IPS-15b (cell line): Measurements from ENCODE around the gene FIGLA.

ENCODE experiments used
- H3K27me3 ChIP-seq: one replicate; pipeline ENCODE4 v1.6.1; 2013; ENCODE audit warnings: low read length; ENCODE audit not compliant: control insufficient read depth, insufficient read depth
- H3K36me3 ChIP-seq: one replicate; pipeline ENCODE4 v1.6.1; 2013; ENCODE audit warnings: low read length; ENCODE audit not compliant: control insufficient read depth, insufficient read depth
- H3K4me1 ChIP-seq: one replicate; pipeline ENCODE4 v1.6.1; 2013; ENCODE audit warnings: mild to moderate bottlenecking, low read length; ENCODE audit not compliant: control insufficient read depth, insufficient read depth
- H3K4me3 ChIP-seq: one replicate; pipeline ENCODE4 v1.5.1; 2013; ENCODE audit warnings: low read depth, low read length
- H3K9ac ChIP-seq: one replicate; pipeline ENCODE4 v1.6.1; 2013; ENCODE audit warnings: low read depth, mild to moderate bottlenecking, low read length
- H3K9me3 ChIP-seq: one replicate; pipeline ENCODE4 v1.6.1; 2013; ENCODE audit warnings: mild to moderate bottlenecking, low read length; ENCODE audit not compliant: control insufficient read depth, insufficient read depth

FIGLA gene

GRCh38 chr2:70784320-70784719, 6.1 kb downstream of the FIGLA start:
- Histone ChIP-seq H3K9me3 (no peaks in the 10 kb centered on the region), H3K36me3 (no peaks in the 10 kb centered on the region), H3K4me1 (peaks cover 3% of the 10 kb centered on the region), H3K4me3 (no peak overlapping the region), H3K9ac (no peak overlapping the region), H3K27me3 (peaks cover 41% of the 10 kb centered on the region)

- H3K9ac ChIP-seq, result no peak overlapping the region
- H3K9me3 ChIP-seq, result no peaks in the 10 kb centered on the region
- H3K4me3 ChIP-seq, result no peak overlapping the region
- no peaks in the 10 kb centered on the region for H3K36me3 ChIP-seq
- peaks cover 8% of the 10 kb centered on the region for H3K27me3 ChIP-seq
- peaks cover 3% of the 10 kb centered on the region for H3K4me1 ChIP-seq
These were observed 10.4 kb downstream of the FIGLA start for GRCh38 chr2:70779911-70780545.

- Histone ChIP-seq H3K27me3 (peaks cover 8% of the 10 kb centered on the region), H3K9me3 (no peaks in the 10 kb centered on the region), H3K4me1 (peaks cover 2% of the 10 kb centered on the region), H3K4me3 (no peak overlapping the region), H3K36me3 (no peaks in the 10 kb centered on the region), H3K9ac (no peak overlapping the region)
These were observed 11.0 kb downstream of the FIGLA start for GRCh38 chr2:70779491-70779890.

- peaks cover 8% of the 10 kb centered on the region for H3K27me3 ChIP-seq
These were observed 11.8 kb downstream of the FIGLA start for GRCh38 chr2:70778676-70779075.

GRCh38 chr2:70777450-70777849, 13.0 kb downstream of the FIGLA start:
- Histone ChIP-seq H3K4me3 (no peak overlapping the region), H3K9ac (no peak overlapping the region), H3K4me1 (no peaks in the 10 kb centered on the region), H3K27me3 (peaks cover 10% of the 10 kb centered on the region), H3K36me3 (no peaks in the 10 kb centered on the region), H3K9me3 (no peaks in the 10 kb centered on the region)

More at GRCh38 chr2:70778676-70779075, 11.8 kb downstream of the FIGLA start:
- Histone ChIP-seq H3K9ac (no peak overlapping the region), H3K9me3 (no peaks in the 10 kb centered on the region), H3K36me3 (no peaks in the 10 kb centered on the region), H3K4me1 (no peaks in the 10 kb centered on the region), H3K4me3 (no peak overlapping the region)

- H3K36me3 ChIP-seq, result no peaks in the 10 kb centered on the region
- peaks cover 10% of the 10 kb centered on the region for H3K27me3 ChIP-seq
- H3K4me1 ChIP-seq, result no peaks in the 10 kb centered on the region
- no peak overlapping the region for H3K9ac ChIP-seq
- H3K9me3 ChIP-seq, result no peaks in the 10 kb centered on the region
- H3K4me3 ChIP-seq, result no peak overlapping the region
These were observed 14.2 kb downstream of the FIGLA start for GRCh38 chr2:70776266-70776665.

- no peaks in the 10 kb centered on the region for H3K4me1 ChIP-seq
- peaks cover 10% of the 10 kb centered on the region for H3K27me3 ChIP-seq
- H3K4me3 ChIP-seq, result no peak overlapping the region
- no peak overlapping the region for H3K9ac ChIP-seq
- H3K36me3 ChIP-seq, result no peaks in the 10 kb centered on the region
- H3K9me3 ChIP-seq, result no peaks in the 10 kb centered on the region
These were observed 15.3 kb downstream of the FIGLA start for GRCh38 chr2:70775141-70775540.

GRCh38 chr2:70772486-70773155, 17.8 kb downstream of the FIGLA start:
- no peak overlapping the region for H3K4me3 ChIP-seq
- H3K9me3 ChIP-seq, result no peaks in the 10 kb centered on the region
- no peak overlapping the region for H3K9ac ChIP-seq
- H3K27me3 ChIP-seq, result peaks cover 6% of the 10 kb centered on the region
- peaks cover 5% of the 10 kb centered on the region for H3K4me1 ChIP-seq
- H3K36me3 ChIP-seq, result no peaks in the 10 kb centered on the region

- peaks cover 5% of the 10 kb centered on the region for H3K4me1 ChIP-seq
- H3K36me3 ChIP-seq, result no peaks in the 10 kb centered on the region
- H3K4me3 ChIP-seq, result no peak overlapping the region
- no peak overlapping the region for H3K9ac ChIP-seq
- no peaks in the 10 kb centered on the region for H3K9me3 ChIP-seq
- peaks cover 6% of the 10 kb centered on the region for H3K27me3 ChIP-seq
These were observed 19.0 kb downstream of the FIGLA start for GRCh38 chr2:70771446-70771845.

- Histone ChIP-seq H3K9me3 (no peaks in the 10 kb centered on the region), H3K9ac (no peak overlapping the region), H3K27me3 (peaks cover 2% of the 10 kb centered on the region), H3K4me3 (no peak overlapping the region), H3K4me1 (peaks cover 17% of the 10 kb centered on the region), H3K36me3 (peaks cover under 1% of the 10 kb centered on the region)
These were observed 21.0 kb downstream of the FIGLA start for GRCh38 chr2:70769450-70769849.

- peak overlapping the region; percentile 26 for H3K4me3 ChIP-seq
- peaks cover 18% of the 10 kb centered on the region for H3K4me1 ChIP-seq
- peaks cover 3% of the 10 kb centered on the region for H3K36me3 ChIP-seq
- H3K9me3 ChIP-seq, result no peaks in the 10 kb centered on the region
- peaks cover 2% of the 10 kb centered on the region for H3K27me3 ChIP-seq
- no peak overlapping the region for H3K9ac ChIP-seq
These were observed 21.8 kb downstream of the FIGLA start for GRCh38 chr2:70768590-70769085.
